Stimulated activated naive B cell treated with anti-CD40 and anti-IgM and Interleukin-4, amounts not matched to agents 10 μg/mL and 1 μg/mL and 100 μg/mL, for 72 hours (primary cell): ENCODE data around the gene COX7B2.

Source experiments
- ATAC-seq, 2 donors: fragments of 150-1000 bp; cut with Tn5 transposase; replicated peaks; 2 replicates each; pipeline ENCODE4 v1.10.0; 2021; ENCODE audit warnings: moderate library complexity in 1 of 2
- DNase-seq: peaks from one replicate; pipeline ENCODE4 v3.0.0; 2021
- H3K27ac Mint-ChIP-seq: one replicate; pipeline ENCODE4 v1.8.0; 2022; ENCODE audit warnings: mild to moderate bottlenecking, mixed read lengths
- H3K27me3 Mint-ChIP-seq, 2 donors: one replicate each; pipeline ENCODE4 v1.8.0; 2022; ENCODE audit warnings: mixed read lengths in 2 of 2
- H3K36me3 Mint-ChIP-seq, 2 donors: one replicate each; pipeline ENCODE4 v1.8.0; 2022; ENCODE audit warnings: mixed read lengths in 2 of 2, mild to moderate bottlenecking in 1 of 2
- H3K4me1 Mint-ChIP-seq, 2 donors: one replicate each; pipeline ENCODE4 v1.8.0; 2022; ENCODE audit warnings: mixed read lengths in 2 of 2, mild to moderate bottlenecking in 1 of 2
- H3K4me3 Mint-ChIP-seq, 2 donors: one replicate each; pipeline ENCODE4 v1.8.0; 2022; ENCODE audit warnings: mild to moderate bottlenecking in 2 of 2, mixed read lengths in 2 of 2, moderate library complexity in 1 of 2
- H3K9me3 Mint-ChIP-seq, 2 donors: one replicate each; pipeline ENCODE4 v1.8.0; 2022; ENCODE audit warnings: mixed read lengths in 2 of 2, mild to moderate bottlenecking in 1 of 2

COX7B2 gene

DNA sequence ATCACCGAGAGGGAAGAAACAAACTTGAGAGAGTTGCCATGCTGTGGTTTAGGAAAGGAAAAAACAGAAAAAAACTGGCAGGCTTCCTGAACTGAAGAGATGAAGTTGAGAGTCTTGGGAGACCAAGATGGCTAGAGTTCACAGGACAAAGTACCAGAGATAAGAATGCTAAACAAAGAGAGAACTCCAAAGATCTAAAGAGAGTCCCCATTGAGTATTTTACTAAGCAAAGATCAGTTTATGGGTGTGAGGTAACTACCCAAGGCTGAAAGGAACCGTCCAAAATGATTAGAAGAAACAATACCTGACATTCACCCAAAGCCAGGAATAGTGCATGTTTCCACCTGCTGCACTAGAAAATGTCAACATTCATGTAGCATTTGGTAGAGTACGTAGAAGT, 21.8 kb upstream of the COX7B2 start:
- Mint-ChIP-seq H3K4me1 (no peaks in the 10 kb centered on the region), H3K36me3 (no peaks in the 10 kb centered on the region), H3K27me3 (no peaks in the 10 kb centered on the region), H3K4me3 (no peak overlapping the region), H3K27ac (no peak overlapping the region), H3K9me3 (no peaks in the 10 kb centered on the region)
- DNase-seq: no peak
- no peak for ATAC-seq

DNA sequence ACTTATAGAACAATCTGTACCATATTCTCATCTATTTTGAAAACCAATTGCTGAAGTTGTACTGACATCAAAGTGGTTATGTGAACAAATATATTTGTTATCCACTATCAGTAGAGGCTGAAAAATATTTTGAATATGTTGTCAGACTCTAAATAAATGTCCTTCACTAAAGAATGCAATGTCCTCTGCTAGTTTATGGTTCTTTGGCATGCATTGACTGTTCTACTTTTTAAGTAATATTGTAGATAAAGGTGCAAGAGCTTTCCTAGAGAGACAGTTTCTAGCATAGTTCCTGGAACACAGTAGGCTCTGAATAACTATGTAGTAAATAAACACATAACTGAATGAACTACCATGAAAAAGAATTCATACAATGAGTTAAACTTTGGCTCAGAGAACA, 18.2 kb upstream of the COX7B2 start:
- no peak overlapping the region for H3K27ac Mint-ChIP-seq
- H3K4me3 Mint-ChIP-seq: no peak overlapping the region
- H3K27me3 Mint-ChIP-seq: no peaks in the 10 kb centered on the region
- DNase-seq (no peak), ATAC-seq (no peak)
- H3K36me3 Mint-ChIP-seq: no peaks in the 10 kb centered on the region
- no peaks in the 10 kb centered on the region for H3K9me3 Mint-ChIP-seq
- H3K4me1 Mint-ChIP-seq: no peaks in the 10 kb centered on the region

DNA sequence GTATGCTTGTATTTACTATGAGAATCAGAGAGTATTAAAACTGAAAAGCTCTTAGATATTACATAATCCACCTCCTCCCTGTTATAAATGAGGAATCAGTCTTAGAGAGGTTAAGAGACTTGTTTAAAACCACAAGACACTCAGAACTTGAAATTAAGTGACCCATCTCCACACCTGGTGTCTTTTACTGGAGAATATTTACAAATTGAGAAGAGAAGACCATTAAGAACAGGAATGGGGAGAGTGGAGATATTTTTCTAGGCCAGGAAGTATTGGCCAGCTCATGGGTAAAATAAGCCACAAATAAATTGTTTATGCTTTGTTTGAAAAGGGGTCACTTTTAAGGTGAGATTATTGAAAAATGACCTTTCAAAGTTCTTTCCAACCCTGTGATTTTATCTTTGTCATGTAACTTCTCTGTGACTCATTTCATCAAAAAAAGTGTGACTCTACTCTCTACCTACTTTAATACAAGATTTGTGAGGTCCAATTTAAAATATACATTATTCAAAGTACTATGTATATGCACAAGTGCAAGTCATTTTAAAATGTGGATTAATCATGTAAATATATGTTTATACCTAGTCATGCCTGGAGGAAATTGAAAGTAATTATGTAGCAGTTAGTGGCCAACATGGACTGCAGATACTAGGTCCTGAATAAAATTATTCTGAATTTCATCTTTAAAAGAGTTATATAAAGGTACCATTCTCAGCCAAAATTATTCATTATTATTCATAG, 15.9 kb upstream of the COX7B2 start:
- DNase-seq (no peak), ATAC-seq (no peak)
- H3K9me3 Mint-ChIP-seq: no peaks in the 10 kb centered on the region
- H3K4me1 Mint-ChIP-seq: no peaks in the 10 kb centered on the region
- no peaks in the 10 kb centered on the region for H3K36me3 Mint-ChIP-seq
- no peak overlapping the region for H3K4me3 Mint-ChIP-seq
- H3K27me3 Mint-ChIP-seq: no peaks in the 10 kb centered on the region
- H3K27ac Mint-ChIP-seq: no peak overlapping the region

DNA sequence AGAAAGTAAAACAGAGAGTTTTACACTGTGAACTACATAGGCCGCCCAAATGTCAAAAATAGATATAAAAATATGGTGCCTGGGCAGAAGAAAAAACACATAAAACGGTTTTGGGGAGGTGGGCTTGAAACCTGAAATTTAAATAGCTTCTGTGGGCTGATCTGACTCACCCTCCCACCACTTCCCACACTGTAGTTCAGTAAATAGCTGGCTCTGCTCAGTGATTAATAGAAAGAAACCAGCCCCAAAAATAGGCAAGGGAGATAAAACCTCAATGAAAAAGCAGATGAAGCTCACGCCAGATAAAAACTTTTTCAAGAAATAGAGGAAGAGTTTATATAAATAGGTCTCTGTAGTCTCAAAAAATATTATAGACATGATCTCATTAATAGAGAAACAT, 13.2 kb upstream of the COX7B2 start:
- ATAC-seq (no peak), DNase-seq (no peak)
- no peaks in the 10 kb centered on the region for H3K36me3 Mint-ChIP-seq
- no peaks in the 10 kb centered on the region for H3K9me3 Mint-ChIP-seq
- H3K4me1 Mint-ChIP-seq: no peaks in the 10 kb centered on the region
- no peak overlapping the region for H3K27ac Mint-ChIP-seq
- H3K4me3 Mint-ChIP-seq: no peak overlapping the region
- H3K27me3 Mint-ChIP-seq: no peaks in the 10 kb centered on the region

DNA sequence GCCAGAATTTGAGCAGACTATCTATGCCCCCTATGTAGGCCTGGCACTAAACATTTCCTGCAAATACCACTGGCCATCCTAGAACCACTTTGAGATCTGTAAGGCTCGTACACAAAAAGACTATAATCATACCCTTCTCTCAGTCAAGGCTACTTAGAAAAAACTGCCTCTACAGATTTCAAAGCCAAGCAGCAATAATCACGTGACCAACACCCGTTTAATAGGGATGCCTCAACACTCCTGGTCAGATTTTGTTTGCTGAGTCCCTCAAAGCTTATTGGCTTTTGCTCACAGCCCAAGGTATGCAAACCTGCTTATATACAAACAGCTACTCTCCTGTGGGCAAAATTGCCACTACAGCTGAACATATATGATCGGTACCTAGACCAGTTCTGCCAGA, 897 bp downstream of the COX7B2 start:
- Mint-ChIP-seq H3K27ac (no peak overlapping the region), H3K4me3 (no peak overlapping the region), H3K36me3 (no peaks in the 10 kb centered on the region), H3K27me3 (no peaks in the 10 kb centered on the region), H3K4me1 (no peaks in the 10 kb centered on the region), H3K9me3 (peaks cover 2 to 4% of the 10 kb centered on the region in 2 donors)
- ATAC-seq (no peak), DNase-seq (no peak)

DNA sequence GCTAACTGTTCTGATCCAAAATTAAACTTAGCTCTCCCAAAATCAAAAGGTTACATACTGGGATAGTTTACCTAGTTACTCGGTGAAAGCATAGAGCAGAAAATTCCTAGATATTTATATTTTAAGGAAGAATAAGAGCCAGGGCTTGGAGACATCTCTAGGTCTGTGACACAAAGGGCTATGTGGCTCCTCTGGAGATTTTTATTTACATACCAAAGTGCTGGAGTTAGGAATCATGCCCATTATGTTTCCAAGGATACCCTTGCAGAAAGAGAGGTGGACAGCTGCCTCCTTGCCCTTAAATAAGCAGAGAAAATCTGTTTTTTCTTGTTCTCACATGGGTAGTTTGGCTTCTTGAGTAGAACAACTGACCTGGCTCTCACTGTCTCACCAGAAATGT, 9.0 kb downstream of the COX7B2 start:
- H3K27me3 Mint-ChIP-seq: no peaks in the 10 kb centered on the region
- DNase-seq: no peak
- no peak overlapping the region for H3K4me3 Mint-ChIP-seq
- no peak for ATAC-seq
- H3K4me1 Mint-ChIP-seq: no peaks in the 10 kb centered on the region
- H3K36me3 Mint-ChIP-seq: no peaks in the 10 kb centered on the region
- H3K9me3 Mint-ChIP-seq: peaks cover 0 to 2% of the 10 kb centered on the region in 2 donors
- no peak overlapping the region for H3K27ac Mint-ChIP-seq

DNA sequence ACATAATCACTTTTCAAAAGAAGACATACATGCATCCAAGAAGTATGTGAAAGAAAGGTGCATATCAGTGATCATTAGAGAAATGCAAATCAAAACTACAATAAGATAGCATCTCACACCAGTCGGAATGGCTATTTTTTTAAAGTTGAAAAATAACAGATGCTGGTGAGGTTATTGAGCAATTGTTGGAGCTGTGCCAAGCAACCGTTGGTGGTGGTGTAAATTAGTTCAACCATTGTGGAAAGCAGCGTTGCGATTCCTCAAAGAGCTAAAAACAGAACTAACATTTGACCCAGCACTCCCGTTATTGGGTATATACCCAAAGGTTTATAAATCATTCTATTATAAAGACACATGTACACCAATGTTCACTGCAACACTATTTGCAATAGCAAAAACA, 14.2 kb downstream of the COX7B2 start:
- Mint-ChIP-seq H3K36me3 (no peaks in the 10 kb centered on the region), H3K27me3 (no peaks in the 10 kb centered on the region), H3K9me3 (no peaks in the 10 kb centered on the region)

DNA sequence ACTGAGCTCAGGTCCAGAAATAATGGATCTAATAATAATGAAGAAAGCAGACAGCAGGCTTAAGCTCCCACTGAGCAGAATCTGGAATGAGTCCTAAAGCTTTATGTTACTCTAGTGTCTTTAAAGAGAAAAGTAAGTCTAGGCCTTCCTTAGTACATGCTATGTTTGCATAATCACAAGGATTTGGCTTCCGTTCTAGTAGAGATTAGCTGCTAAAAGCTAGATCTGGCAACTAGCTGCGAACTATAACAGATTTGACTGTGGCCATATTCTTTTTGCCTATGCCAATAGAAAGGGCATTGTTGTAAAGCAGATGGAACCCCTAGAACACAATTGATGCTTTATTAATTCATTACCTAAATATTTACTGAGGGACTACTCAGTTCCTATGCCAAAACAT, 19.0 kb downstream of the COX7B2 start:
- no peaks in the 10 kb centered on the region for H3K4me1 Mint-ChIP-seq
- no peak overlapping the region for H3K27ac Mint-ChIP-seq
- ATAC-seq (no peak), DNase-seq (no peak)
- no peaks in the 10 kb centered on the region for H3K36me3 Mint-ChIP-seq
- H3K4me3 Mint-ChIP-seq: no peak overlapping the region
- H3K27me3 Mint-ChIP-seq: no peaks in the 10 kb centered on the region
- no peaks in the 10 kb centered on the region for H3K9me3 Mint-ChIP-seq

More for the DNA sequence above, 14.2 kb downstream of the COX7B2 start:
- DNase-seq (no peak), ATAC-seq (no peak)
- Mint-ChIP-seq H3K27ac (no peak overlapping the region), H3K4me3 (no peak overlapping the region), H3K4me1 (no peaks in the 10 kb centered on the region)

DNA sequence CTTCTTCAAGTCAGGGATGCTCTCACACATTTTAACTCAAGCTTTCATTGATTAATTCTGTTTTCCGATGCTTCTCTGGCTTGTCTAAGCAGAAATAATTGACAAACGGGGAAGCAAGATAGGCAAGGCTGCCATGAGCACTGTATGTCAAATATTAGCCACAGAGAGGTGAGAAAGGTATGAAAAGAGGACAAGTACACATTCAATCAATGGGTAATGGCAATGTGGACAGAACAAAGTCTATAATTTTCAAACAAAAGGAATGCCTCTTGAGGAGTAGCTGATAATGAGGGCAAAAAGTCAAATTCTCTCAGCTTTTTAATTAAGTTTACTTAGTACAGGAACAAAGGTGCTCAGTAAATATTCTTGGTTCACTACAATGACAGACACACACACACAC, 19.6 kb downstream of the COX7B2 start:
- ATAC-seq: no peak
- Mint-ChIP-seq H3K36me3 (no peaks in the 10 kb centered on the region), H3K27me3 (no peaks in the 10 kb centered on the region)

DNA sequence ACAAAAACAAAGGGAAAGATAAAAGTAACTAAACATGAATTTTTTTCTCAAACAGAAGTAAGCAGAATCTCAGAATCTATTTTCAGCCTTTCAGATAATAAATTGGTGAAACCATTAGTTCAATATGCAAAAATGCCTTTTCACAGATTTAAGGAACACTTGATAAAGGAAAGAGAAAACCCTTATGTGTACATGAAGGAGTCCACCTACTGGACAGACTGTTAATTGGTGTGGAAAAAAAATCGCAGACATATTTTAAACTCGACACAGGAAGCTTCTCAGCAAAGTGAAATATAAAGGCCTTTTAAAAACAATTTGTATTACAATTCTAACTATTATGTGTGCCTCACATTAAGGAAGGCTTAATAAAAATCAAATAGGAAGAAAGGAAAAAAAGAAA, 22.3 kb downstream of the COX7B2 start:
- no peaks in the 10 kb centered on the region for H3K9me3 Mint-ChIP-seq
- no peak for DNase-seq
- H3K36me3 Mint-ChIP-seq: no peaks in the 10 kb centered on the region

More for the DNA sequence above, 19.6 kb downstream of the COX7B2 start:
- H3K9me3 Mint-ChIP-seq: no peaks in the 10 kb centered on the region
- no peak for DNase-seq
- no peak overlapping the region for H3K4me3 Mint-ChIP-seq
- H3K4me1 Mint-ChIP-seq: no peaks in the 10 kb centered on the region
- H3K27ac Mint-ChIP-seq: no peak overlapping the region

DNA sequence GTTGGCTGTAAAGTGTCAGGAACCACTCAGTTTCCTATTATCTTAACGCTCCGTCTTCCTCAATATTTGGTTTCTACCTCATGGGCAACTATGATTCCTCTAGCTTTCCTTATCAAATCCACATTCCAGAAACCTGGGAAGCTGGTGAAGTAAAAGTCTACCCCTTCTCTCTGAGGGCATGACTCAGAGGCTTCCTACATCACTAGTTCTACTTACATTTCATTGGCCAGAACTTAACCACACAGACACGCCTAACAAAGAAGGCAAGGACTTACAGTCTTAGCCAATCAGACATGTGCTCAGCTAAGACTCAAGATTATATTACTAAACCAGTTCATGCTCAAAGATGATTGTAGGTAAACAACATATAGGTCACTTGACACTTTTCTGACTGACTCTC, 30.4 kb downstream of the COX7B2 start:
- Mint-ChIP-seq H3K27ac (no peak overlapping the region), H3K4me3 (no peak overlapping the region), H3K27me3 (no peaks in the 10 kb centered on the region), H3K4me1 (no peaks in the 10 kb centered on the region), H3K36me3 (no peaks in the 10 kb centered on the region), H3K9me3 (peaks cover 0 to 6% of the 10 kb centered on the region in 2 donors)
- ATAC-seq (no peak), DNase-seq (no peak)

More for the DNA sequence above, 22.3 kb downstream of the COX7B2 start:
- Mint-ChIP-seq H3K4me3 (no peak overlapping the region), H3K27me3 (no peaks in the 10 kb centered on the region), H3K27ac (no peak overlapping the region), H3K4me1 (no peaks in the 10 kb centered on the region)
- no peak for ATAC-seq

DNA sequence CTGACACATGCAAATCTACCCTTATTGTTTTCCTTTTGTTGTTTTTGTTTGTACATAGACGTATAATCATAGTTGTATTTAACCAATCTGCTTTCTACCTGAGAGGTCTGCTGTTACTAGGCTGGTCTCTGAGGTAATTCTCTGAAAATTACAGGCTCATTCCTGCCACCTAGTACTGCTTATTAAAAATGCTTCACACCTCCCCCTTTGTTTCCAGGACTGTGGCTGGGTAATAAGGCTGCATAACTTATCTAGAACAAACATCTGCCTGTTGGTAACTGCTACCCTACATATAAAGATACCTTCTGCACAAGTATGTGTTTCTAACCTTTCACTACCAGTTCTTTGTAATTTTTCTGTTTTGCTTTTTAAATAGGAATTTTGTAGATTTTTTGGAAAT, 34.2 kb downstream of the COX7B2 start:
- Mint-ChIP-seq H3K4me3 (no peak overlapping the region), H3K36me3 (no peaks in the 10 kb centered on the region), H3K27me3 (no peaks in the 10 kb centered on the region), H3K9me3 (peaks cover 3 to 6% of the 10 kb centered on the region in 2 donors), H3K27ac (no peak overlapping the region), H3K4me1 (no peaks in the 10 kb centered on the region)
- no peak for ATAC-seq
- DNase-seq: no peak

DNA sequence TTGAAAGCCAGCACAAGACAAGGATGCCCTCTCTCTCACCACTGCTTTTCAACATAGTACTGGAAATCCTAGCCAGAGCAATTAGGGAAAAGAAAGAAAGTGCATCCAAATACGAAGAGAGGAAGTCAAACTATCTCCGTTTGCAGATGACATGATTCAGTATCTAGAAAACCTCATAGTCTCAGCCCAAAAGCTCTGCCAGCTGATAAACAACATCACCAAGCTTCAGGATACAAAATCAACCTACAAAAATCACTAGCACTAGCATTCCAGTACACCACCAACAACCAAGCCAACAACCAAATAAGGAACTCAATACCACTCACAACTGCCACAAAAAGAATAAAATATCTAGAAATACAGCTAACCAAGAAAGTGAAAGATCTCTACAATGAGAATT, 38.6 kb downstream of the COX7B2 start:
- no peak for DNase-seq
- Mint-ChIP-seq H3K36me3 (no peaks in the 10 kb centered on the region), H3K4me3 (no peak overlapping the region), H3K27ac (no peak overlapping the region), H3K9me3 (peaks cover 0 to 3% of the 10 kb centered on the region in 2 donors), H3K27me3 (no peaks in the 10 kb centered on the region), H3K4me1 (no peaks in the 10 kb centered on the region)
- no peak for ATAC-seq

DNA sequence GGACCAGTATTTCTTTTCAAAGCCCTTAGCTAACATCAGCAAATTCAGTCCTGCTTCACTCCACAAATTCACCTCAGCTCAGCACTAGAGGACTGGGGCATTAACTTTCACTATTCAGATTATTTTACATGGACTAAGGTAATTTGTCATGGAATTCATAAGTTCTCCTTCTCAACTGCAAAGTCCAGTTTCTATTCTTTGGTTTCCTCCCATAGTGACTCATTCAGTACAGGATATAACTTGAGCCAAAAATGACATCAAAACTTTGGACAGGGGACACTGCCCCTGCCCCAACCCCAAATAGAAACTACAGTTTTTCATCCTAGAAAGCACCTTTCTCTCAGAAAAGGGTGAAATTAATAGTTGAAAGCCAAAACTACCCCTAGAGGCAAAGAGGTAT, 52.7 kb downstream of the COX7B2 start:
- H3K27ac Mint-ChIP-seq: no peak overlapping the region
- H3K36me3 Mint-ChIP-seq: no peaks in the 10 kb centered on the region
- no peak overlapping the region for H3K4me3 Mint-ChIP-seq
- H3K27me3 Mint-ChIP-seq: no peaks in the 10 kb centered on the region
- ATAC-seq (no peak), DNase-seq (no peak)
- H3K9me3 Mint-ChIP-seq: peaks cover 0 to 2% of the 10 kb centered on the region in 2 donors
- H3K4me1 Mint-ChIP-seq: no peaks in the 10 kb centered on the region

DNA sequence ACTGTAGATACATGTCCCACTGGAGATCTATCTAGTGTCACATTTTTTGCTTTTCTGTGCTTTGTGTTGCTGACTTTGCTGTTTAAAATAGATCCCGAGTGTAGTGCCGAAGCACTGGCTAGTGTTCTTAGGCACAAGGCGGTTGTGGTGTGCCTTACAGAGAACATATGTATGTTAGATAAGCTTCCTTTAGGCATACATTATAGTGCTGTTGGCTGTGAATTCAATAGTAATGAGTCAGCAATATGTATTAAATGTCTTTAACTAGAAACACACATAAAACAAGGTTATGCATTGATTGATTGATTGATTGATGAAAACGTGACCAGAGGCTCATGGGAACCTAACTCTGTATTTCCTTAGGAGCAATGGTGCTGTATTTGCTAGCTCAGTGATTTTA, 56.2 kb downstream of the COX7B2 start:
- no peak for DNase-seq
- Mint-ChIP-seq H3K4me1 (no peaks in the 10 kb centered on the region), H3K27me3 (no peaks in the 10 kb centered on the region), H3K9me3 (no peaks in the 10 kb centered on the region), H3K36me3 (no peaks in the 10 kb centered on the region), H3K27ac (no peak overlapping the region), H3K4me3 (no peak overlapping the region)
- no peak for ATAC-seq

DNA sequence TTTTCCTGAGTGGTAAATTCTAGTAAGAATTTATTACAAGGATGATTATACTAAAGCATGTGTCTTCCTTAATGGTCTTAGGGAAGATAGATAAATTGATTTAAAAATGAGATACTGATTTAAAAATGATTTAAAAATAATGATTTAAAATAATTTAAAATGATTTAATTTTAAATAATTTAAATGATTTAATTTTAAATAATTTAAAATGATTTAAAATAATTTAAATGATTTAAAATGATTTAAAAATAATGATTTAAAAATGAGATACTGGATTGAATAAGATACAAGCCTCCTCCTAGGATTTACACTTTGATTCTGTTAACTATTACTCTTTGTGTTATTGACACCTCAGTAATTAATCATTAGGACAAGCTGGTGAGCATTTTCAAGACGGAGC, 59.0 kb downstream of the COX7B2 start:
- Mint-ChIP-seq H3K36me3 (no peaks in the 10 kb centered on the region), H3K27me3 (no peaks in the 10 kb centered on the region), H3K27ac (no peak overlapping the region), H3K4me1 (no peaks in the 10 kb centered on the region), H3K4me3 (no peak overlapping the region), H3K9me3 (no peaks in the 10 kb centered on the region)
- no peak for ATAC-seq
- DNase-seq: no peak
